HL-60/S4 (cell line): ENCODE data around the gene STK17A.
"Not testable (repeated sequence)": the region's sequence is repeated elsewhere in the genome, so short reads cannot be mapped to it uniquely, and the experiment has no call there.

ENCODE experiments used
- in situ Hi-C: fragments of 300-500 bp; cut with MboI; formaldehyde crosslinking; loops from 2 replicates; pipeline ENCODE4 v1.14.3; 2022; ENCODE audit warnings: low sequenced_read_pairs

Gene STK17A

GRCh38 chr7:43650457-43651052, 67.6 kb downstream of the STK17A start:
- in situ Hi-C loops = no loop called here

- in situ Hi-C loops = no loop called here
Observed at GRCh38 chr7:43652364-43652763, 69.5 kb downstream of the STK17A start.

- in situ Hi-C loops = no loop called here
Observed at GRCh38 chr7:43653466-43653865, 70.6 kb downstream of the STK17A start.

GRCh38 chr7:43653891-43654504, 71.1 kb downstream of the STK17A start:
- in situ Hi-C loops = no loop called here

- in situ Hi-C loops = no loop called here
Observed at GRCh38 chr7:43655584-43655983, 72.7 kb downstream of the STK17A start.

- in situ Hi-C loops = no loop called here
Observed at GRCh38 chr7:43656997-43657396, 74.1 kb downstream of the STK17A start.

GRCh38 chr7:43658718-43659548, 76.0 kb downstream of the STK17A start:
- in situ Hi-C loops = no loop called here

- in situ Hi-C loops = no loop called here
Observed at GRCh38 chr7:43659549-43659896, 76.6 kb downstream of the STK17A start.

- in situ Hi-C loops = no loop called here
Observed at GRCh38 chr7:43660141-43660540, 77.2 kb downstream of the STK17A start.

- in situ Hi-C loops = no loop called here
Observed at GRCh38 chr7:43664681-43665080, 81.8 kb downstream of the STK17A start.

GRCh38 chr7:43666938-43667337, 84.0 kb downstream of the STK17A start:
- in situ Hi-C loops = no loop called here

- in situ Hi-C loops = no loop called here
Observed at GRCh38 chr7:43668035-43668434, 85.1 kb downstream of the STK17A start.

GRCh38 chr7:43669286-43670081, 86.6 kb downstream of the STK17A start:
- in situ Hi-C loops = no loop called here

GRCh38 chr7:43671521-43671920, 88.6 kb downstream of the STK17A start:
- in situ Hi-C loops = no loop called here

GRCh38 chr7:43673243-43673976, 90.5 kb downstream of the STK17A start:
- in situ Hi-C loops = not testable (repeated sequence)

- in situ Hi-C loops = no loop called here
Observed at GRCh38 chr7:43674559-43675436, 91.9 kb downstream of the STK17A start.
